ENCODE measurements around the gene CTF1.

DNA sequence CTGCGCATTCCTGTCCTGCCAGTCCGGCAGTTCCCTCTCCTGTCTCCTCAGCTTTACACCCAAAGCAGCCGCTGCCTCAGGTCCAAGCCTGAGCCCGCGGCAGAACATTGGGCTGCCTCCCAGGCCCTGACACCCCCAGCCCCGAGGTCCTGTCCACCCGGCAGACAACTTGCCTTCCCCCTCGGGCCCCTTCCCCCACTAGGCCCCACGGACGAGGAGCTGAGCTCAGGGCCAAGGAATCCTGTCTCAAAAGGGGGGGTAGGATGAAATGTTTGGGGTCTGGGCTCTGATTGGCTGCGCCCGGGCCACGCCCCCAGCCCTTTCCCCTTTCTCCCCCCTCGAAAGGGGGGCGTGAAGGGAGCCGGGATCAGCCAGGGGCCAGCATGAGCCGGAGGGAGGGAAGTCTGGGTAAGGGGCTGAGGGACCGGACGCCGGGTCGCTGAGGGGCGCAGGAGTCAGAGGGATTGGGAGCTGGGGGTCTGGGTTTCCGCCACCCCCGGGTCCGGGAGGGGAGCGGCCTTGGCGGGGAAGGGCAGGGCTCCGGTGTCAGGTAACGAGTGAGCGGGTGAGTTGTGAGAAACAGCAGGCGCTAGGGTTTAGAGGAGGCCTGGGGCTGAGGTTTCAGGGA is at the start of gene CTF1:
- TF ChIP-seq, protein P1, sequence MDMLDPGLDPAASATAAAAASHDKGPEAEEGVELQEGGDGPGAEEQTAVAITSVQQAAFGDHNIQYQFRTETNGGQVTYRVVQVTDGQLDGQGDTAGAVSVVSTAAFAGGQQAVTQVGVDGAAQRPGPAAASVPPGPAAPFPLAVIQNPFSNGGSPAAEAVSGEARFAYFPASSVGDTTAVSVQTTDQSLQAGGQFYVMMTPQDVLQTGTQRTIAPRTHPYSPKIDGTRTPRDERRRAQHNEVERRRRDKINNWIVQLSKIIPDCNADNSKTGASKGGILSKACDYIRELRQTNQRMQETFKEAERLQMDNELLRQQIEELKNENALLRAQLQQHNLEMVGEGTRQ (IDR thresholded peaks at IDR 0.05; ENCODE audit: borderline replicate concordance, low read depth, low read length), result no peak
- TF ChIP-seq EZH2 (IDR thresholded peaks at IDR 0.05; ENCODE audit: borderline replicate concordance, control insufficient read depth, low read depth, low read length), result no peak
- no peak for TF ChIP-seq EP300 (IDR thresholded peaks at IDR 0.05; ENCODE audit: borderline replicate concordance in 1 of 2, control insufficient read depth in 1 of 2, low read depth in 2 of 2, low read length in 2 of 2)
- no peak for TF ChIP-seq MYC (IDR thresholded peaks at IDR 0.05; ENCODE audit: insufficient read depth, insufficient read length, insufficient replicate concordance, low read length, severe bottlenecking)
- TF ChIP-seq, protein P2, sequence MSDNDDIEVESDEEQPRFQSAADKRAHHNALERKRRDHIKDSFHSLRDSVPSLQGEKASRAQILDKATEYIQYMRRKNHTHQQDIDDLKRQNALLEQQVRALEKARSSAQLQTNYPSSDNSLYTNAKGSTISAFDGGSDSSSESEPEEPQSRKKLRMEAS (IDR thresholded peaks at IDR 0.05; ENCODE audit: low read depth, low read length), result no peak
- TF ChIP-seq POLR2A (IDR thresholded peaks at IDR 0.05; ENCODE audit: low read depth, low read length), result no peak
- no peak for TF ChIP-seq SIN3A (IDR thresholded peaks at IDR 0.05; ENCODE audit: low read depth, low read length)
- no peak for TF ChIP-seq NR2C2 (IDR thresholded peaks at IDR 0.05; ENCODE audit: borderline replicate concordance, control insufficient read depth, insufficient read length, low read depth)
- TF ChIP-seq, protein P3, sequence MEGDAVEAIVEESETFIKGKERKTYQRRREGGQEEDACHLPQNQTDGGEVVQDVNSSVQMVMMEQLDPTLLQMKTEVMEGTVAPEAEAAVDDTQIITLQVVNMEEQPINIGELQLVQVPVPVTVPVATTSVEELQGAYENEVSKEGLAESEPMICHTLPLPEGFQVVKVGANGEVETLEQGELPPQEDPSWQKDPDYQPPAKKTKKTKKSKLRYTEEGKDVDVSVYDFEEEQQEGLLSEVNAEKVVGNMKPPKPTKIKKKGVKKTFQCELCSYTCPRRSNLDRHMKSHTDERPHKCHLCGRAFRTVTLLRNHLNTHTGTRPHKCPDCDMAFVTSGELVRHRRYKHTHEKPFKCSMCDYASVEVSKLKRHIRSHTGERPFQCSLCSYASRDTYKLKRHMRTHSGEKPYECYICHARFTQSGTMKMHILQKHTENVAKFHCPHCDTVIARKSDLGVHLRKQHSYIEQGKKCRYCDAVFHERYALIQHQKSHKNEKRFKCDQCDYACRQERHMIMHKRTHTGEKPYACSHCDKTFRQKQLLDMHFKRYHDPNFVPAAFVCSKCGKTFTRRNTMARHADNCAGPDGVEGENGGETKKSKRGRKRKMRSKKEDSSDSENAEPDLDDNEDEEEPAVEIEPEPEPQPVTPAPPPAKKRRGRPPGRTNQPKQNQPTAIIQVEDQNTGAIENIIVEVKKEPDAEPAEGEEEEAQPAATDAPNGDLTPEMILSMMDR (IDR thresholded peaks at IDR 0.05 in 2 of 3, conservative IDR thresholded peaks at IDR 0.05 in 1 of 3; ENCODE audit: control insufficient read depth in 2 of 3, extremely low read depth in 1 of 3, insufficient read depth in 1 of 3, low read depth in 3 of 3, low read length in 3 of 3), result no peak
- TF ChIP-seq TCF7 (IDR thresholded peaks at IDR 0.05; ENCODE audit: borderline replicate concordance), result no peak

All from GM12878 (cell line).